ENCODE results near the gene TLE4.

Gene TLE4

GRCh38 chr9:79572608-79573411 lies 1.0 kb downstream of the TLE4 start:
- peak; percentile 46 for DNase-seq

- DNase-seq, result no peak
Measured at GRCh38 chr9:79573412-79573923, 1.7 kb downstream of the TLE4 start.

- DNase-seq, result no peak
Measured at GRCh38 chr9:79574136-79574535, 2.4 kb downstream of the TLE4 start.

GRCh38 chr9:79574781-79575180 lies 3.0 kb downstream of the TLE4 start:
- no peak for DNase-seq

GRCh38 chr9:79575547-79575946 lies 3.8 kb downstream of the TLE4 start:
- no peak for DNase-seq

- no peak for DNase-seq
Measured at GRCh38 chr9:79577969-79578723, 6.4 kb downstream of the TLE4 start.

GRCh38 chr9:79578891-79579290 lies 7.1 kb downstream of the TLE4 start:
- no peak for DNase-seq

- no peak for DNase-seq
Measured at GRCh38 chr9:79579624-79580023, 7.9 kb downstream of the TLE4 start.

GRCh38 chr9:79580055-79580454 lies 8.3 kb downstream of the TLE4 start:
- DNase-seq, result no peak

GRCh38 chr9:79581388-79581787 lies 9.6 kb downstream of the TLE4 start:
- no peak for DNase-seq

GRCh38 chr9:79581794-79582193 lies 10.0 kb downstream of the TLE4 start:
- DNase-seq, result no peak

GRCh38 chr9:79583952-79584654 lies 12.3 kb downstream of the TLE4 start:
- peak; percentile 14 for DNase-seq

- DNase-seq, result no peak
Measured at GRCh38 chr9:79584655-79584982, 12.9 kb downstream of the TLE4 start.

- no peak for DNase-seq
Measured at GRCh38 chr9:79588488-79589223, 16.9 kb downstream of the TLE4 start.

- no peak for DNase-seq
Measured at GRCh38 chr9:79591458-79591857, 19.7 kb downstream of the TLE4 start.

GRCh38 chr9:79592726-79593493 lies 21.1 kb downstream of the TLE4 start:
- DNase-seq, result no peak

- no peak for DNase-seq
Measured at GRCh38 chr9:79598562-79599345, 27.0 kb downstream of the TLE4 start.

- DNase-seq, result no peak
Measured at GRCh38 chr9:79600466-79600865, 28.7 kb downstream of the TLE4 start.

GRCh38 chr9:79603222-79603920 lies 31.6 kb downstream of the TLE4 start:
- no peak for DNase-seq

- DNase-seq, result no peak
Measured at GRCh38 chr9:79604149-79604548, 32.4 kb downstream of the TLE4 start.

Data from activated effector memory CD4-positive, alpha-beta T cell treated with Interleukin-2 at 50 U/mL for 16 hours (primary cell).